ENCODE data around the gene CAPS. TPM values are rescaled to one million over a fixed set of nuclear protein-coding genes. Genes with fewer than 3 reads are reported as not detected.

The CAPS gene
- total RNA-seq, 4 donors from 2014 or later, result 24.6 to 57.3 (median 38.0) TPM

- in situ Hi-C loops (cut with MboI; ENCODE audit: low pct_ligation_motif_present in 1 of 4, low pct_unique_long_range_greater_than_20kb in 1 of 4, low sequenced_read_pairs in 3 of 4), result loop anchor here in 1 of 4 donors (10.0 kb wide), 1 partner anchor 90 kb away; the partner anchor contains the start of gene NRTN
- no peak overlapping the region for H3K4me3 ChIP-seq
- H3K36me3 ChIP-seq, result peaks cover 0 to 15% (median 3%) of the 10 kb centered on the region in 4 donors
- WGBS, 2 donors (ENCODE audit: low coverage in 1 of 2), result 91% methylated on average over 26 of the region's 28 CpGs; no CpG with 5 or more reads in 1 of the 2 donors
- DNase-seq, result no peak
- peaks cover 6 to 17% (median 10%) of the 10 kb centered on the region in 4 donors for H3K4me1 ChIP-seq
- no peak overlapping the region for H3K27ac ChIP-seq
- H3K27me3 ChIP-seq, result peaks cover 16% of the 10 kb centered on the region
- no peaks in the 10 kb centered on the region for H3K9me3 ChIP-seq
- intact Hi-C loops (cut with DNase I; ENCODE audit: low total_unique reads), result no loop called here
- TF ChIP-seq POLR2AphosphoS5 (IDR thresholded peaks at IDR 0.05), result no peak
- no peak for TF ChIP-seq POLR2A (IDR thresholded peaks at IDR 0.05)
- no peak for TF ChIP-seq EP300 (IDR thresholded peaks at IDR 0.05; ENCODE audit: low read depth)
- TF ChIP-seq, protein P1, sequence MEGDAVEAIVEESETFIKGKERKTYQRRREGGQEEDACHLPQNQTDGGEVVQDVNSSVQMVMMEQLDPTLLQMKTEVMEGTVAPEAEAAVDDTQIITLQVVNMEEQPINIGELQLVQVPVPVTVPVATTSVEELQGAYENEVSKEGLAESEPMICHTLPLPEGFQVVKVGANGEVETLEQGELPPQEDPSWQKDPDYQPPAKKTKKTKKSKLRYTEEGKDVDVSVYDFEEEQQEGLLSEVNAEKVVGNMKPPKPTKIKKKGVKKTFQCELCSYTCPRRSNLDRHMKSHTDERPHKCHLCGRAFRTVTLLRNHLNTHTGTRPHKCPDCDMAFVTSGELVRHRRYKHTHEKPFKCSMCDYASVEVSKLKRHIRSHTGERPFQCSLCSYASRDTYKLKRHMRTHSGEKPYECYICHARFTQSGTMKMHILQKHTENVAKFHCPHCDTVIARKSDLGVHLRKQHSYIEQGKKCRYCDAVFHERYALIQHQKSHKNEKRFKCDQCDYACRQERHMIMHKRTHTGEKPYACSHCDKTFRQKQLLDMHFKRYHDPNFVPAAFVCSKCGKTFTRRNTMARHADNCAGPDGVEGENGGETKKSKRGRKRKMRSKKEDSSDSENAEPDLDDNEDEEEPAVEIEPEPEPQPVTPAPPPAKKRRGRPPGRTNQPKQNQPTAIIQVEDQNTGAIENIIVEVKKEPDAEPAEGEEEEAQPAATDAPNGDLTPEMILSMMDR (IDR thresholded peaks at IDR 0.05), result no peak
These were observed 19.2 kb upstream of the CAPS start for GRCh38 chr19:5894704-5895349.

DNA sequence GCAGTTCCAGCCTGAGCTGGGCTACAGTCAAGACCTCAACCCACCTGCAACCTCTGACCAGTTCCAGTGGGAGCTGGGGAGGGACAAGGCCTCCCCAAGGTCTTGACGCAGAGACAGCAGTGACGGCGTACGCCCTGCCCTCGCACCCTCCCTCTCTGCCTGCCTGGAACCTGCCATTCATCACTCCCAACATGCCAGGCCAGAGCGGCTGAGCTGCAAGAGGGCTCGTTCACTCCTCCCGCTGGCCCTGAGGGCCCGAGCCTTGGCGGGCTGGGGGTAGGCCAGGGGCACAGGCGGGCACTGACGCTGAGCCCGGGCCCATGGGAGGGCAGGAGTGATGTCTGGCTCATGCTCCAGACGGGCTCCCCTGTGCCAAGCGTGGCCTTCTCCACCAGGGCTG lies 18.6 kb upstream of the CAPS start:
- peaks cover 15% of the 10 kb centered on the region for H3K27me3 ChIP-seq
- no peak for DNase-seq
- H3K36me3 ChIP-seq, result peaks cover 0 to 15% (median 3%) of the 10 kb centered on the region in 4 donors
- H3K4me3 ChIP-seq, result no peak overlapping the region
- H3K9me3 ChIP-seq, result no peaks in the 10 kb centered on the region
- in situ Hi-C loops (cut with MboI; ENCODE audit: low pct_ligation_motif_present in 1 of 4, low pct_unique_long_range_greater_than_20kb in 1 of 4, low sequenced_read_pairs in 3 of 4) (loop anchor here in 1 of 4 donors (10.0 kb wide), 1 partner anchor 91 kb away; the partner anchor contains the start of gene NRTN), intact Hi-C loops (cut with DNase I; ENCODE audit: low total_unique reads) (no loop called here)
- TF ChIP-seq EP300 (IDR thresholded peaks at IDR 0.05; ENCODE audit: low read depth), result no peak
- no peak for TF ChIP-seq POLR2A (IDR thresholded peaks at IDR 0.05)
- no peak for TF ChIP-seq POLR2AphosphoS5 (IDR thresholded peaks at IDR 0.05)
- TF ChIP-seq, protein P1 (IDR thresholded peaks at IDR 0.05), result no peak
- WGBS, 2 donors (ENCODE audit: low coverage in 1 of 2), result 98% methylated on average over 8 of the region's 15 CpGs; no CpG with 5 or more reads in 1 of the 2 donors
- peaks cover 6 to 12% (median 8%) of the 10 kb centered on the region in 4 donors for H3K4me1 ChIP-seq
- H3K27ac ChIP-seq, result no peak overlapping the region

DNA sequence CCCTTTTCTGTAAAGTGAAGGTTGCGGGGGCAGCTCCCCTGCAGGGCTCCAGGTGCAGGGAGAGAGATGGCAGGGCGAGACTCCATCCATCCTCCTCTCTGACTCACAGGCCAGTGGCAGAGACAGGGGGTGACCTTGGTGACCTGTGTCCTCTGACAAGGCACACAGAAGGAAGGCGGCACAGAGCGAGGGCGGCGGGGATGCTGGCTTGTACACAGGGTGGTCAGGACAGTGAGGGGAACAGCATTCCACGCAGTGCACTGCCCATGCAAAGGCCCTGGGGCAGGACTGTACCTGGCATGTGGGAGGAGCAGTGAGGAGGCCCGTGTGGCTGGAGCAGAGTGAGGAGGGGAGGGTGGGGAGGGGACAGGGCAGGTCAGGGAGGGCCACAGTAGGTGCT lies 18.2 kb upstream of the CAPS start:
- in situ Hi-C loops (cut with MboI; ENCODE audit: low pct_ligation_motif_present in 1 of 4, low pct_unique_long_range_greater_than_20kb in 1 of 4, low sequenced_read_pairs in 3 of 4), result loop anchor here in 1 of 4 donors (10.0 kb wide), 1 partner anchor 91 kb away; the partner anchor contains the start of gene NRTN
- TF ChIP-seq EP300 (IDR thresholded peaks at IDR 0.05; ENCODE audit: low read depth), result no peak
- TF ChIP-seq, protein P1 (IDR thresholded peaks at IDR 0.05), result no peak
- no peak for TF ChIP-seq POLR2A (IDR thresholded peaks at IDR 0.05)
- no peak for TF ChIP-seq POLR2AphosphoS5 (IDR thresholded peaks at IDR 0.05)
- peaks cover 0 to 15% (median 3%) of the 10 kb centered on the region in 4 donors for H3K36me3 ChIP-seq

DNA sequence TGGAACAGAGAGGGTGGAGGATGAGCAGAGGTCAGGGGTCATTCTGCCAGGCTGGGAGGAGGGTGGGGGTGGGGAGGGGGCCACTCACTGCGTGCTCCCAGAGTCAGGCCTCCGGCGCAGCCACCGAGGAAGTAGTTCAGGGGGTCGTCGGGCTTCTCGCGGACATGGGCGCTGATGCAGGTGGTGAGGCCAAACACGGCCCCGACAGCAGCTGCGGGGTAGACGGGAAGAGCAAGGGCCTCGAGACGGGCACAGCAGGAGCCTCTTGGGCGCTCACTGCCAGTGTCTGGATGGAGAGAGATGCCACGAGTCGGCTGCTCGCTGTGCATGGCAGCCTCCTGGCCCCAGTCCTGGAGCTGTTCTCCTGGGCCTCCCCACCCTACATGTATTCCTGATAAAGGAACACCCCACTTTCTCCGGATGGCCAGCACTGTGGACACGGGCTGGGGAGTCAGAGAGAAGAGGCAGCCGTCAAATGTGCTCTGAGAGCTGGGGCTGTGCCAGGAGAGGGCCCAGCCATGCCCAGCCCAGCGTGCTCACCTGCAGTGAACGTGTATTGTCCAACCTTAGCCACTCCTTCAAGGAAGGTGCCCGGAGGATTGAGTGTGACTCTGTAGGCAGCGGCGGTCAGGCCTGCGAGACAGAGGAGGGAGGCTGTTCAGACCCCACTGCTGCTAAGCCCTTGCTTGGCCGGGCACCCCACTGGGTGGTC lies 17.5 kb upstream of the CAPS start:
- peaks cover 6% of the 10 kb centered on the region for H3K27me3 ChIP-seq
- H3K9me3 ChIP-seq, result no peaks in the 10 kb centered on the region
- no peak overlapping the region for H3K27ac ChIP-seq
- WGBS, 2 donors (ENCODE audit: low coverage in 1 of 2), result 88% methylated on average over 29 of the region's 29 CpGs; no CpG with 5 or more reads in 1 of the 2 donors
- no peak overlapping the region for H3K4me3 ChIP-seq
- no peak for TF ChIP-seq EP300 (IDR thresholded peaks at IDR 0.05; ENCODE audit: low read depth)
- DNase-seq, result no peak
- H3K4me1 ChIP-seq, result peaks cover 6 to 10% (median 8%) of the 10 kb centered on the region in 4 donors
- in situ Hi-C loops (cut with MboI; ENCODE audit: low pct_ligation_motif_present in 1 of 4, low pct_unique_long_range_greater_than_20kb in 1 of 4, low sequenced_read_pairs in 3 of 4) (loop anchor here in 1 of 4 donors (10.0 kb wide), 1 partner anchor 92 kb away; the partner anchor contains the start of gene NRTN), intact Hi-C loops (cut with DNase I; ENCODE audit: low total_unique reads) (no loop called here)
- peaks cover 0 to 15% (median 3%) of the 10 kb centered on the region in 4 donors for H3K36me3 ChIP-seq

More for the DNA sequence above, 18.2 kb upstream of the CAPS start:
- H3K4me3 ChIP-seq, result no peak overlapping the region
- no peak overlapping the region for H3K27ac ChIP-seq
- WGBS, 2 donors (ENCODE audit: low coverage in 1 of 2), result 17 to 85% methylated on average over 1 to 8 of the region's 8 CpGs
- intact Hi-C loops (cut with DNase I; ENCODE audit: low total_unique reads), result no loop called here
- peaks cover 6 to 12% (median 8%) of the 10 kb centered on the region in 4 donors for H3K4me1 ChIP-seq
- peaks cover 13% of the 10 kb centered on the region for H3K27me3 ChIP-seq
- H3K9me3 ChIP-seq, result no peaks in the 10 kb centered on the region
- DNase-seq, result no peak
